CD8-positive, alpha-beta memory T cell (primary cell): ENCODE measurements around the gene UNCX. TPM values are rescaled to one million over a fixed set of nuclear protein-coding genes. Genes with fewer than 3 reads are reported as not detected.
A peak's percentile ranks its signal among the peaks of the same experiment; 100 is the strongest.

Experiments
- CTCF ChIA-PET: fragments of 350-600 bp; sonication (Branson Sonifier 250); formaldehyde crosslinking; loops from one replicate; lab custom pipeline; 2021; ENCODE audit warnings: antibody characterized with exemption; lab: Charles Lee
- POLR2A ChIA-PET: fragments of 350-600 bp; sonication (Branson Sonifier 250); formaldehyde crosslinking; loops from one replicate; lab custom pipeline; 2021; ENCODE audit warnings: antibody characterized with exemption; lab: Charles Lee
- DNase-seq, 5 donors: peaks; one replicate each; pipeline versions ENCODE4 v3.0.0 to v3.0.0-alpha.2; 2020 to 2022; ENCODE audit warnings: mixed read lengths in 1 of 5
- H3K27ac ChIP-seq: one replicate; pipeline ENCODE4 v1.7.0; 2013; ENCODE audit warnings: low read depth, mild to moderate bottlenecking, low read length, moderate library complexity
- H3K27me3 ChIP-seq: 2 replicates; pipeline ENCODE4 v1.7.0; 2013; ENCODE audit warnings: low read length, mild to moderate bottlenecking; ENCODE audit not compliant: insufficient read depth, poor library complexity, severe bottlenecking
- H3K36me3 ChIP-seq: 2 replicates; pipeline ENCODE4 v1.7.0; 2013; ENCODE audit warnings: mild to moderate bottlenecking, low read length, moderate library complexity; ENCODE audit not compliant: insufficient read depth
- H3K4me1 ChIP-seq: 2 replicates; pipeline ENCODE4 v1.7.0; 2013; ENCODE audit warnings: mild to moderate bottlenecking, low read length, moderate library complexity; ENCODE audit not compliant: insufficient read depth
- H3K4me3 ChIP-seq: 2 replicates; pipeline ENCODE4 v1.7.0; 2013; ENCODE audit warnings: mild to moderate bottlenecking, low read length
- H3K9me3 ChIP-seq: 2 replicates; pipeline ENCODE4 v1.7.0; 2013; ENCODE audit warnings: mild to moderate bottlenecking, low read length
- H3K27ac Mint-ChIP-seq, 8 donors: one replicate each; pipeline ENCODE4 v1.8.0; 2020 to 2021; ENCODE audit warnings: mixed read lengths in 8 of 8, mild to moderate bottlenecking in 6 of 8, inconsistent platforms in 3 of 8, moderate library complexity in 3 of 8
- H3K27me3 Mint-ChIP-seq, 2 donors: one replicate each; pipeline ENCODE4 v1.8.0; 2020 to 2021; ENCODE audit warnings: mixed read lengths in 2 of 2, mild to moderate bottlenecking in 1 of 2, moderate library complexity in 1 of 2
- H3K36me3 Mint-ChIP-seq, 3 donors: one replicate each; pipeline ENCODE4 v1.8.0; 2020 to 2021; ENCODE audit warnings: mixed read lengths in 3 of 3, inconsistent platforms in 1 of 3, mild to moderate bottlenecking in 1 of 3
- H3K4me1 Mint-ChIP-seq, 3 donors: one replicate each; pipeline ENCODE4 v1.8.0; 2020 to 2021; ENCODE audit warnings: mixed read lengths in 3 of 3, inconsistent platforms in 1 of 3, mild to moderate bottlenecking in 1 of 3
- H3K4me3 Mint-ChIP-seq, 7 donors: one replicate each; pipeline ENCODE4 v1.8.0; 2020 to 2021; ENCODE audit warnings: mixed read lengths in 7 of 7, mild to moderate bottlenecking in 6 of 7, moderate library complexity in 4 of 7, inconsistent platforms in 2 of 7
- H3K9me3 Mint-ChIP-seq, 5 donors: one replicate each; pipeline ENCODE4 v1.8.0; 2020 to 2022; ENCODE audit warnings: mixed read lengths in 5 of 5, mild to moderate bottlenecking in 3 of 5, moderate library complexity in 2 of 5, inconsistent platforms in 1 of 5
- polyA plus RNA-seq: library from polyadenylated mRNA; unstranded; fragments of 300-500 nt; fragmentation: Illumina TruSeq; gene quantifications from one replicate; pipeline ENCODE4 v1.2.3, GENCODE V29; 2021
- total RNA-seq, 2 experiments: library from RNA; stranded (reverse); gene quantifications; one replicate each; pipeline ENCODE4 v1.2.3, GENCODE V29; 2021

UNCX gene
- total and polyA plus RNA-seq, 3 experiments from 2014 or later, result not detected

GRCh38 chr7:1220000-1220726 is 12.5 kb upstream of the UNCX start:
- DNase-seq, result no peak
- Histone ChIP-seq H3K4me3 (no peak overlapping the region), H3K9me3 (no peaks in the 10 kb centered on the region), H3K27ac (no peak overlapping the region), H3K4me1 (no peaks in the 10 kb centered on the region), H3K36me3 (no peaks in the 10 kb centered on the region), H3K27me3 (peaks cover 13% of the 10 kb centered on the region)
- H3K4me1 Mint-ChIP-seq, result no peaks in the 10 kb centered on the region
- H3K9me3 Mint-ChIP-seq, result peaks cover 0 to 5% (median 2%) of the 10 kb centered on the region in 5 donors
- H3K36me3 Mint-ChIP-seq, result peaks cover 0 to 5% (median 1%) of the 10 kb centered on the region in 3 donors
- no peak overlapping the region for H3K27ac Mint-ChIP-seq
- ChIA-PET POLR2A (no interaction called here), CTCF (interaction anchor here (1.3 kb wide), 1 partner anchor 26 kb away, joined by 3 read pairs; no protein-coding TSS in a partner anchor)
- no peak overlapping the region for H3K4me3 Mint-ChIP-seq
- peaks cover 41 to 53% of the 10 kb centered on the region in 2 donors for H3K27me3 Mint-ChIP-seq

GRCh38 chr7:1220977-1221745 is 11.5 kb upstream of the UNCX start:
- peaks cover 0 to 7% (median 4%) of the 10 kb centered on the region in 3 donors for H3K4me1 Mint-ChIP-seq
- no peaks in the 10 kb centered on the region for H3K9me3 ChIP-seq
- H3K27me3 Mint-ChIP-seq, result peaks cover 48 to 60% of the 10 kb centered on the region in 2 donors
- H3K36me3 Mint-ChIP-seq, result peaks cover 0 to 5% (median 1%) of the 10 kb centered on the region in 3 donors
- peak overlapping the region in 1 of 8 donors; percentile 9 for H3K27ac Mint-ChIP-seq
- H3K27me3 ChIP-seq, result peaks cover 21% of the 10 kb centered on the region
- no peak overlapping the region for H3K4me3 Mint-ChIP-seq
- no peaks in the 10 kb centered on the region for H3K4me1 ChIP-seq
- ChIA-PET CTCF (no interaction called here), POLR2A (no interaction called here)
- no peaks in the 10 kb centered on the region for H3K36me3 ChIP-seq
- H3K4me3 ChIP-seq, result no peak overlapping the region
- no peak for DNase-seq
- no peak overlapping the region for H3K27ac ChIP-seq
- H3K9me3 Mint-ChIP-seq, result peaks cover 0 to 6% (median 2%) of the 10 kb centered on the region in 5 donors

GRCh38 chr7:1223196-1223981 is 9.3 kb upstream of the UNCX start:
- no peak overlapping the region for H3K27ac ChIP-seq
- peaks cover 0 to 9% (median 4%) of the 10 kb centered on the region in 3 donors for H3K4me1 Mint-ChIP-seq
- ChIA-PET CTCF (interaction anchor here (1.9 kb wide), 1 partner anchor 251 kb away, joined by 5 read pairs; no protein-coding TSS in a partner anchor), POLR2A (no interaction called here)
- H3K4me1 ChIP-seq, result no peaks in the 10 kb centered on the region
- no peak for DNase-seq
- peaks cover 42% of the 10 kb centered on the region for H3K27me3 ChIP-seq
- no peaks in the 10 kb centered on the region for H3K36me3 ChIP-seq
- peaks cover 56 to 72% of the 10 kb centered on the region in 2 donors for H3K27me3 Mint-ChIP-seq
- H3K9me3 ChIP-seq, result no peaks in the 10 kb centered on the region
- H3K4me3 Mint-ChIP-seq, result no peak overlapping the region
- no peak overlapping the region for H3K4me3 ChIP-seq
- no peak overlapping the region for H3K27ac Mint-ChIP-seq
- H3K9me3 Mint-ChIP-seq, result peaks cover 0 to 2% (median 0%) of the 10 kb centered on the region in 5 donors
- no peaks in the 10 kb centered on the region for H3K36me3 Mint-ChIP-seq

- peaks cover 50% of the 10 kb centered on the region for H3K27me3 ChIP-seq
- CTCF ChIA-PET, result interaction anchor here (1.9 kb wide), 1 partner anchor 250 kb away, joined by 5 read pairs; no protein-coding TSS in a partner anchor
- peaks cover 60 to 80% of the 10 kb centered on the region in 2 donors for H3K27me3 Mint-ChIP-seq
These were observed 8.5 kb upstream of the UNCX start for GRCh38 chr7:1224086-1224716.

GRCh38 chr7:1225030-1225429 is 7.6 kb upstream of the UNCX start:
- Mint-ChIP-seq H3K36me3 (no peaks in the 10 kb centered on the region), H3K27ac (no peak overlapping the region), H3K4me3 (no peak overlapping the region), H3K4me1 (peaks cover 0 to 11% (median 4%) of the 10 kb centered on the region in 3 donors), H3K27me3 (peaks cover 58 to 73% of the 10 kb centered on the region in 2 donors), H3K9me3 (peaks cover 0 to 4% (median 0%) of the 10 kb centered on the region in 5 donors)
- H3K4me1 ChIP-seq, result no peaks in the 10 kb centered on the region
- ChIA-PET CTCF (interaction anchor here (2.8 kb wide), 1 partner anchor 187 kb away, joined by 8 read pairs; no protein-coding TSS in a partner anchor), POLR2A (no interaction called here)
- H3K9me3 ChIP-seq, result no peaks in the 10 kb centered on the region
- H3K36me3 ChIP-seq, result no peaks in the 10 kb centered on the region
- no peak overlapping the region for H3K27ac ChIP-seq
- peaks cover 49% of the 10 kb centered on the region for H3K27me3 ChIP-seq
- DNase-seq, result no peak
- H3K4me3 ChIP-seq, result no peak overlapping the region

More at GRCh38 chr7:1224086-1224716, 8.5 kb upstream of the UNCX start:
- no peaks in the 10 kb centered on the region for H3K9me3 ChIP-seq
- Mint-ChIP-seq H3K9me3 (peaks cover 0 to 4% (median 0%) of the 10 kb centered on the region in 5 donors), H3K4me3 (no peak overlapping the region), H3K36me3 (no peaks in the 10 kb centered on the region), H3K27ac (peak overlapping the region in 1 of 8 donors; percentile 63), H3K4me1 (peaks cover 0 to 11% (median 4%) of the 10 kb centered on the region in 3 donors)
- POLR2A ChIA-PET, result no interaction called here
- DNase-seq, result no peak
- no peak overlapping the region for H3K4me3 ChIP-seq
- no peak overlapping the region for H3K27ac ChIP-seq
- no peaks in the 10 kb centered on the region for H3K4me1 ChIP-seq
- H3K36me3 ChIP-seq, result no peaks in the 10 kb centered on the region

- ChIA-PET POLR2A (no interaction called here), CTCF (interaction anchor here (0.8 to 2.8 kb wide), 3 partner anchors 146 to 207 kb away, joined by 3 to 8 read pairs (median 6); no protein-coding TSS in a partner anchor)
- peaks cover 0 to 4% (median 0%) of the 10 kb centered on the region in 5 donors for H3K9me3 Mint-ChIP-seq
- H3K27me3 ChIP-seq, result peaks cover 47% of the 10 kb centered on the region
- no peaks in the 10 kb centered on the region for H3K36me3 ChIP-seq
- peaks cover 56 to 71% of the 10 kb centered on the region in 2 donors for H3K27me3 Mint-ChIP-seq
- peak overlapping the region in 2 of 7 donors; percentile 52 to 58 for H3K4me3 Mint-ChIP-seq
- H3K27ac Mint-ChIP-seq, result peak overlapping the region in 2 of 8 donors; percentile 50 to 76
- no peak overlapping the region for H3K4me3 ChIP-seq
- DNase-seq, result peak in 3 of 5 donors; percentile 29 to 45 (median 34)
- H3K9me3 ChIP-seq, result no peaks in the 10 kb centered on the region
- no peak overlapping the region for H3K27ac ChIP-seq
- no peaks in the 10 kb centered on the region for H3K36me3 Mint-ChIP-seq
- H3K4me1 Mint-ChIP-seq, result peaks cover 0 to 11% (median 4%) of the 10 kb centered on the region in 3 donors
- H3K4me1 ChIP-seq, result no peaks in the 10 kb centered on the region
These were observed 7.1 kb upstream of the UNCX start for GRCh38 chr7:1225441-1226185.
